Stimulated activated CD4-positive, alpha-beta T cell treated with anti-CD3 and anti-CD28 coated beads, Interleukin-1b, Interleukin-23, amount 100 ng/mL, for 24 hours (primary cell): Measurements from ENCODE around the gene PFKP.

Experiments
- DNase-seq, 4 experiments: peaks; one replicate each; pipeline ENCODE4 v3.0.0-alpha.2; 2020; ENCODE audit warnings: low read depth in 4 of 4, low spot score in 1 of 4

The PFKP gene

DNA sequence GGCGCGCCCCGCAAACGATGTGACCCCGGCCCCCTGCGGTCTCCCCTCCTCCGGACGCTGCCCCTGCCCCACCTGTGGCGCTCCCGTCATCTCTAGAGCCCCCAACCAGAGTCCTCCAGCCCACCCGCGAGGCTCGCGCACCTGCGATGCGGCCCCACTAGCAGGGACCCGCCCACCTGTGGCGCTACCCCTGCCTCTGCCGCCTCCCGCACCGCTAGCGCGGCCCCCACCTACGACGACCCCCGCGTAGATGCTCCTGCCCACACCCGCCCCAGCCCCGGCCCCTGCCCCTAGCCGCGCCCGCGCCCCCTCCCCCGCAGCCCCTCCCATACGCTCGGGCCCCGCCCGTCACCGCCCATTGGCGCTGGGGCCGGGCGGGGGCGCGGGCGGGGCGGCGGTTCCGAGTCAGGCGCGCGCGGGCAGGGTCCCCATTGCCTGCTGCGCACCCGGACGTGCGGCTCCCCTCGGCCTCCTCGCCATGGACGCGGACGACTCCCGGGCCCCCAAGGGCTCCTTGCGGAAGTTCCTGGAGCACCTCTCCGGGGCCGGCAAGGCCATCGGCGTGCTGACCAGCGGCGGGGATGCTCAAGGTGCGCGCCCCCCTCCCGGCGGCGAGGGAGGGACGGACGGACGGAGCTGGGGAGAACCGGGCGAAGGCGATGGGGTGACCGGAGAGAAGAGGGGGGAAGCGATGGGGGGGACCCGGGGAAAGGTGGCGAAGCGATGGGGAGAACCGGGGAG is at the start of gene PFKP:
Gene PFKP, plus strand, starts transcription at position 431 of the 741 bp plus-strand sequence. Its CDS starts 48 bp downstream, at position 479.
- peak; percentile 41 to 69 (median 52) for DNase-seq

DNA sequence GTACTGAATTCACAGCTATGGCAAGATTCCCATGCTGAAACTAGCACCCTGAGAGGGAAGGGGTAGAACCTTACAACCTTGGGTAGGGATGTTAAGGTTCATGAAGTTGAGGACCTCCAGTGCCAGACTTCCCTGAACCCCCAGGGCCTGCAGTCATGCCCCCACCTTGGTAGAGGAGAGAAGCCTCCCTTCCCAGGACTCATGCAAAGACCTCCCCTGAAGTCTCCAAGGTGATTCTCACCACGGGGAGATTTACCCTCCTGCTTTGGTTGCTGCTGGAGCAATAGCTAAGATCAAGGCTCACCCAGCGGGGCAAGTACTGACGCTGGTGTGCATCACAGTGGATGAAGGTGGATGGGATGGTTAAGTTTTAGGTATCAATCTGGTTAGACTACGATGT is 49.1 kb upstream of the PFKP start:
- DNase-seq = no peak

DNA sequence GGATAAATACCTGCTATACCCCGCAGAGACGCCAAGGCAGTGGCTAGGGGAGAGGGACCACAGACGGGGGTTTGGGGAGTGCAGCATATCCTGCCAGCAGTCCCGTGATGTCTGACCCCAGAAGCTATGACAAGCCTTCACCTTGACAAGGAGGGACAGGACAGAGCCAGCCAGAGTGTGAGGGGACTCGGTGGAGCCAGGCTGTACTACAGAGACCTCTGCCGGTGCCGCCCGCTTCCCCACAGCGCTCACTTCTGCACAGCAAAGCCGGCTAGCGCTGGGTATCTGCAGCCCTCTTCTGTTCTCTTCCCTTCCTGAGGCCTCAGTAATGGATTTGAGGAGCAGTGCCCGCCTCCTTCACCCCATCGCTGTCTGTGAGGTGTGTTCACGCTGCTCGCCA is 47.0 kb upstream of the PFKP start:
- DNase-seq = no peak

DNA sequence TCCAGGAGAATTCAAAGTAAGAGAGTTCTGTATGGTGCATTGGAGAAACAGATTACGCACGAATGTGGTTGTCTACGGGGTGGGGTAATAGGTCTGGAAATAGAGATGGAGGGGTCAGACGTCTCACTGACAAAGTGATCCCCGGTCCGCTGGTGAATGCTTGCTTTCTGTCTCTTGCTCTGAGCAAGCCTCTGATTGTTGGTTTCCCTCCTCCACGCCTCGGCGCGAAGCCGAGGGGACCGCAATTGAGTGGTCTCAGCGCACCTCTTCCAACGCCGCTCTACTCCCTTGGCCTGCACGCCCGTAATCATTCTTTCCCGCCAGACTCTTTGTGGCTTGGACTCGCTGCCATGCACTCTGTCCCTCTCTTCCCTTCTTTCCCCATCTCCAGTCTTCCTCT is 46.5 kb upstream of the PFKP start:
- no peak for DNase-seq

DNA sequence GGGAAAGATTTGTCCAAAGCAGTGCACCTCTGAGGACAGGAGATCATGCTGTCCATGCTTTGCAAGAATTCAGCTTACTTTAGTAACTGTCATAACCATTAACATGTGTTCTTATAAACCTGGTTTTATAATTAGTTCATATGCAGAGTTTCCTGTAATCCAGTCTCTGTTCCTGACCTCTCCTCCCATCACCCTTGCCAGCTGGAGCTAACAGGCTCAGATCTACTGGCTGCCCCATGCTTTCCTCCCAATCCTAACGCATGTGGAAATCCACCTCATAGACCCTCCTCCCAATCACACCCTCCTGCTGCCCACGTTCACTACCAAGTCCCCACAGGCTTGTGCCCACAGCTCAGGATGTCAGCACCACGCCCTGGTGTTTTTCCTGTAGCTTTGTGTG is 45.3 kb upstream of the PFKP start:
- DNase-seq = no peak

DNA sequence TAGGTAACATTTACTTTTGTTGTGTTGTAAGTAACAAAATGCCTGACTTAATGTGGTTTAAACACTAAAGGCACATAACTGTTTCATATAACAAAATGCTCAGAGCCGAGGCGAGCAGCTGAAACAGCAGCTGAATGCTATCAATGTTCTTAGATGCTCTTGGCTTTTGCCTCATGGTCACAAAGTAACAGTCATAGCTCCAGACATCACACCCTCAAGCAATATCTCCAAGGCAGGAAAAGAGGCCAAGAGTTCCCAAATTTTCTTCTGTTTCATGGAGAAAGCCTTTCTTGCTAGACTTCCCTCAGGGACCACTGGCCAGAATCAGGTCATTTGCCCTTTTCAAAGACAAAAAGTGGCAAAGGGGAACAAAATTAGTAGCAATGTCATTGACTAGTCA is 43.5 kb upstream of the PFKP start:
- DNase-seq = no peak

DNA sequence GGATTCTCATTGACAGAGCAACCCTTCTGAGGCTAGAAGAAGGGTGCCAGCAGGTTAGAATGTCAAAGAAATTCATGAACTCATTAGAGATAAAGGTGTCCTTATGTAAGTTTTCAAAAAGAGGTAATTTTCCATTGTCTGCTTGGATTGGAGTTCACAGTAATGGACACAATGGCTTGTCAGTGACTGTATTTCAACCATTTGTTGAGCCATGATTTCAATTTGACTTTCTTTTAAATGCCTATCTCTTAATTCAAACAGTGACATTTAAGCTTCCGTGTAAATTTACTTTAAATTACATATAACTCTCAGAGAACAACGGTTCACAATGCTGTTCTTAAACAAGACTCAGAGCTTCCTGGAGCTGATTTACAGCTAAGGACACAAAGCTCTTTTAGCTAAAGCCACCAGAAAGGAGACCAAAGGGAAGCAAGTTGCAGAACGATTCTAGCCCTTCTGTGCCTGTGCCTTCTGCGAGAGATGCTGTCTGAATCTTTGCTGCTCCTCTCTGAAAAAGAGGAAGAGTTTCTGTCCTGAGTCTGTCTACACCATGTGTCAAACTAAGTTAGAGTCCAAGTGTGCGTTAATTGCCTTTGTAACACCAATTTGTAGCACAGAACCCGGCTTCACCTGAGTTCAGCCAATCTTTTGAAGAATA is 42.2 kb upstream of the PFKP start:
- DNase-seq = no peak

DNA sequence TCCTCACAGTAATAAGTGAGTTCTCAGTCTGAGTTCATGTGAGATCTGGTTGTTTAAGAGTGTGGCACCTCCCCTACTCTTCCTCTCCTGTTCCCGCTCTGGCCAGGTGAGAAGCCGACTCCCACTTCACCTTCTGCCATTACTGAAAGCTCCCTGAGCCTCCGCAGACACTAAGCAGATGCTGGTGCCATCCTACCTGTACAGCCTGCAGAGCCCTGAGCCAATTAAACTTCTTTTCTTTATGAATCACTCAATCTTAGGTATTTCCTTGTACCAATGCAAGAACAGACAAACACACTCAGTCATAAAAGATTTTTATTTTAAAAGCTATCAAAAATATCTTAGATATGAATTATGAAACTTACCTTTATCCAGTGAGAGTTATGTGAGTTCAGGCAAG is 39.5 kb upstream of the PFKP start:
- no peak for DNase-seq

DNA sequence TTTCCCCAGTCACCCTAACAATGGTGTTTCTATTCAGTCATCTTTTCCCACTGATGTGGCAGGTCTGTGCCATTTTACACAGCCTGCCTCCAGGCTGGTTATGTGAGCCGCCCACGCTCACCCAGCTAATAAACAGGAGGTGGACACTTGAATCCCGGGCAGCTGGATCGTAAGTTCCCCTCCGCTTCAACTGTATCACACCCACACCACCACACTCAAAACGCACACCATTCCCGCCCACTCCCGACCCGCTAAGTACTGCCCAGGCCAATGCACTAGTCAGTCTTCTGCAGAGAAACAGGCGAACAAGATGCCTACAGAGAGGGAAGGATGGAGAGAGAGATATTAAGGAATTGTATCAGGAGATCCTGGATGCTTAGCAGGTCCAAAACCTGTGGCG is 38.9 kb upstream of the PFKP start:
- DNase-seq = no peak

DNA sequence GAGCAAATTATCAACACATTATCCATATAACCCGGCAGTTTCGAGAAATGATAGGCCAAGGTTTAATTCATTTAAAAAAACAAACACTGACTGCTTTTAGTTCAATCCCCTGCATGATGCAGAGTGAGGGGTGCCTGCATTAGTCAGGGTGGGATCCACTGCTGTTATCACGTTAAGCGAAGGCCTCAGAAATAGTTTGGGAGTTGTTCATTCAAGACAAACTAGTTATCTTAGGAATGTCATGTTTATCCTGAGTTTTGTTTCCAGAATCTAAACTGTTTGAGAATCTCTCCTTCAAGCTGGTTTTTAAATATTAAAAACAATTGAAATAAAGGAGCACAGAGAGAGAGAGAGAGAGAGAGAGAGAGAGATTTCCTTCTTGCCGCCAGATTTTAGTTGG is 36.6 kb upstream of the PFKP start:
- DNase-seq = no peak

DNA sequence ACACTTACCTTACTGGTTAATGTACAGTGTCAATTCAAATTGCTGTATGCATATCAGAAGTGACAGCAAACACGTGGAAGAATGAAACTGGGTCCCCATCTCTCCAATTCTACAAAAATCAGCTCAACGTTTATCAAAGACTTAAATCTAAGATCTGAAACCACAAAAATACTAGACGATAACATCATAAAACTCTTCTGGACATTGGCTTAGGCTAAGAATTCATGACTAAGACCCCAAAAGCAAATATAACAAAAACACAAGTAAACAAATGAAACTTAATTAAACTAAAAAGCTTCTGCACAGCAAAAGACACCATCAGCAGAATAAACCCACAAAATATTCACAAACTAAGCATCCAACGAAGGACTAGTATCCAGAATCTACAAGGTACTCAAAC is 35.9 kb upstream of the PFKP start:
- DNase-seq = no peak

DNA sequence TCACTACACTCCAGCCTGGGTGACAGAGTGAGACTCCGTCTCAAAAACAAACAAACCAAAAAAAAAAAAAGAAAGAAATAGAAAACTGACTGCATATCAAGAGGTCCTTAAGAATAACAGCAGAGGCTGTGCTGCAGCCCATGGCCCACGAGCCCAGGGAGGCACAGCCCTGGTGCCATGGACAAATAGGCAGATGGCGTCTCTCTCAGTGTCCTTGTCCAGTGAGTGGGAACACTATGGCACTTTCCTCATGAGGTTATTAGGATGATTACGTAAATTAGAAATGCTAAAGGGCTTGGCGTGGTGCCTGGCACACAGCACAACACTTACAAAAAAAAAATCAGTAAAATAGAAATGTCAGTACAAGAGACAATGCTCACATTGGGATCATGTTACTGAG is 33.4 kb upstream of the PFKP start:
- no peak for DNase-seq

DNA sequence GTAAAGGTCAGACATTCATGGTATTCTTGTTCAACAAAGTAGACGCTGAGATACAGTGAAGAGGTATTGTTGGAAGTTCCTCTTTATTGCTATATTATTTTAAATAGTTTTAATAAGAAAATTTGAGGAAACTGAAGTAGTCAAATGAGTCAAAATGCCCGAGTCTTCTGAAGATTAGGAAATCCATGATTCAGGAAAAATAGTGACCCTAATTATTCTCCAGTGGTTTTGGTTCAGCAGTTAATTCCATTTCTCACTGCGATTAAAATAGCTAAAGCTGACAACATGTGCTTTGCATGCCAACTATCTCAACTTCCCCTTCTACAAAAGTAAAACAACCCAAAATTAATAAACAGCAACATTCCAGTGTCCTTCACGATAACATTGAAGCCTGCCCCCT is 32.7 kb upstream of the PFKP start:
- DNase-seq = no peak

DNA sequence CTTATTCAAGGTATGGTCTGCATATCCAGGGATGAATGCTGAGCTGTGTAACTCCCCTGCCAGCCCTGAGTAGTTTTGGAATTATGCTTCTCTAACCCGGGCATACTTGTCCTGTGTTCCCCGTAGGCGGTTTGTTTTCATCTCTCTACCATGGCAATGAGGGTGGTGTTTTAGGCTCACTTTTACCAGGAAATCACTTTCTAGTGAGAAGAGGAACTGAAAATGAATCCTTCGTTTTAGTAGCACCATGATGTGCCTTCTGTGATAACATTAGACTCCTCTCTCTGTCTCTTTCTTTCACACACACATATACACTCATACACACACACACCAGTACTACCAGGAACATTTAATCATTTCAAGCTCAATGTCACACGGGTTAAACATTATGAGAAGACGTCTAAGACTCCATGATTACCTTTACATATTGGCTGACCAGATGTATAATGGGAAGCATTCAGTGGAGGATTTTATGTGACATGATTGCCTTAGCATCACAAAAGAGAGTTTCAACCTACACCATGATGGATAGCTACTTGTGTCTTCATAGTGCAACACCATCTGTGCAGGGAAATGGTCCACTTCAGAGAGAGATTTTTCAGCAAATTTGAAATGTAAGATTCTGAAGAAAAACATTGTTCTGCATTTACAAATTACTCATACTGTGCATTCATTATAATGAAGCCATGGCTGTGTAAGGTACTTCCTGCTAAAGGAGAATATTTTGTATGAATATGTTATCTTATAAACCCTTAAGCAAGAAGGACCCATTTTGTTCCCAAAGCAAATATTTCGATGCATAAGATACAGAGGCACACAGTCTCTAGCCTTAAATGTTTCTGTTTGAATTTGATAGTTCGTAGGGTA is 31.0 kb upstream of the PFKP start:
- DNase-seq = no peak

DNA sequence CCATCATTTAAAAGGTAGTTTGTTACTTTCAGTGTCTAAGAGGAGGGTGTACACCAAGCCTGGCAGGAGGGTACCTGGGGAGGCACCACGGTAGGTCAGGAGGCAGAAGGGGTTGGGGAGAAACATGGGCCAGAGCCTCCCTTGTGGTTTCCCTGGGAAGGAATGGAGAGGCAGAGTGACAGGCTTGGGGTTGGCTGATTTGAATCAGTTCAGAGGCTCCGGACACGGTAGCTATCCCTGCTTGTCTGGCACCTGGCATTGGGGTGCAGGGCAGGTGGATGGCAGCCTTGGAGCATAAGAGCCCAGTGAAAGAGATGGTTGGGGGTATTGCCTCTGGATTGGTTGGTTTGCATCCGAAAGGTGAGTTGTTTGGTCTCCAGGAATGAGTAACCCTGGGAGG is 30.2 kb upstream of the PFKP start:
- no peak for DNase-seq

DNA sequence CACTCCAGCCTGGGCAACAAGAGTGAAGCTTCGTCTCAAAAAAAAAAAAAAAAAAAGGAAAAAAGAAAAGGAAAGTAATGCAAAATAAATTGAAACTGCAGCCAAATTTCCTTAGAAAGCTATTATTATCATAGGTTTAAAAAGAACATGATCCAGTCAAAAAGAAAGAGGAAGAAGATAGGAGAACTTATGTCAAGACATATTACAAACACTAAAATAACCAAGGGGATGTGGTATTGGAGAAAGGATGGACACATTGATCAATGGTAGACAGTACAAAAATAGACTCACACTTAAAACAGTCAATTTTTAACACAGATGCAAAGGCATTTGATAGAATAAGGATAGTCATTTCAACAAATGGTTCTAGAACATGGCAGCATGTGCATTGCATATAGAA is 27.3 kb upstream of the PFKP start:
- no peak for DNase-seq

DNA sequence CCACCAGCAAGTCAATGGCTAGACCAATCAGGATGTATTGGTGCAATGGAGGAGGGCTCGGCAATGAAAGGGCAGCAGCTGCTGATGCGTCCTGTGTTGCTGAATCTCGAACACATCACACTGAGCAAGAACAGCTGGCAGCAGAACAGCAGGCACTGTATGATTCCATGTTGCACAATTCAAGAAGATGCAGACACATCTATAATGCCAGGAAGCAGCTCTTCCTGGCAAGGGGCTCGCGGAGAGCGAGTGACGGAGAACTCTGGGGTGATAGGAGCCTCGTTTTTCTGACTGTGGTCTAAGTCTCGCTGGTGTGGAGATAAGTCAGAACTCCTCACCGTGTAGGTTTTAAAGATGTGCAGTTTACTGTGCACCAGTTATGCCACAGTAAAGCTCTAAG is 24.8 kb upstream of the PFKP start:
- DNase-seq = no peak

DNA sequence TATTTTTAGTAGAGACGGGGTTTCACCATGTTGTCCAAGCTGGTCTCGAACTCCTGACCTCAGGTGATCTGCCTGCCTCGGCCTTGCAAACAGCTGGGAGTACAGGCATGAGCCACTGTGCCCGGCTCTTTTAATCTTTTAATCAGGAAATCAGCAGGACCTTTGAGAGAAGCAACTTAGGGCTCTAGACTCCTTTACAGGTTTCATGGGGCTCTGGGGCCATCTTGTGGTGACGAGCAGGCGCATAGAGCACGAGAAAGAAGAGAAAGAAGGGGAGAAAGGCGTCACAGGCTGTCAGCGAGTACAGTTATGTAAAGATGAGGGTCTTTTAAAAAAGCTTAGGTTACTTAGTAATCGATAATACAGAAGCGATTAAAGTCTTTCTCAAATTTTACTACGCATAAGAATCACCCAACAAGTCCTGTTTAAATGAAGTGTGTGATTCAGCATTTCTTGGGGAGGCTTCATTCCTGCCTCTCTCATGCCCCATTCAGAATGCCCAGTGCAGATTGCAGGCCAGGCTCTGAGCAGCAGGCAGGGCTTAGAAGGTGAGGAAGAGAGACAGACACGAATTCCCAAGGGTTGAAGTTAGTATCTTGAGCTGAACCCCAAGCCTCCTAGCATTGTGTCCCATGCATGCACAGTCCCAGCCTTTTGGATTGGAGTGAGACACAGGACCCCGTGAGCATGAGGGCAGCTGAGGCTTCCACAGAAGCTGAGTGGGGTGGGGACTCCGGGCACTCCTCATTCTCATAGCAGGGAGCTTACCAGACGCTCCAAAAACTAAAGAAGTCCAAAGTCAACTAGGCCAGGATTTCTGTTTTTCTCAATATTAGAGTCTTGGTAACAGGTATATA is 23.6 kb upstream of the PFKP start:
- peak in 3 of 4 experiments; percentile 25 to 34 (median 32) for DNase-seq

DNA sequence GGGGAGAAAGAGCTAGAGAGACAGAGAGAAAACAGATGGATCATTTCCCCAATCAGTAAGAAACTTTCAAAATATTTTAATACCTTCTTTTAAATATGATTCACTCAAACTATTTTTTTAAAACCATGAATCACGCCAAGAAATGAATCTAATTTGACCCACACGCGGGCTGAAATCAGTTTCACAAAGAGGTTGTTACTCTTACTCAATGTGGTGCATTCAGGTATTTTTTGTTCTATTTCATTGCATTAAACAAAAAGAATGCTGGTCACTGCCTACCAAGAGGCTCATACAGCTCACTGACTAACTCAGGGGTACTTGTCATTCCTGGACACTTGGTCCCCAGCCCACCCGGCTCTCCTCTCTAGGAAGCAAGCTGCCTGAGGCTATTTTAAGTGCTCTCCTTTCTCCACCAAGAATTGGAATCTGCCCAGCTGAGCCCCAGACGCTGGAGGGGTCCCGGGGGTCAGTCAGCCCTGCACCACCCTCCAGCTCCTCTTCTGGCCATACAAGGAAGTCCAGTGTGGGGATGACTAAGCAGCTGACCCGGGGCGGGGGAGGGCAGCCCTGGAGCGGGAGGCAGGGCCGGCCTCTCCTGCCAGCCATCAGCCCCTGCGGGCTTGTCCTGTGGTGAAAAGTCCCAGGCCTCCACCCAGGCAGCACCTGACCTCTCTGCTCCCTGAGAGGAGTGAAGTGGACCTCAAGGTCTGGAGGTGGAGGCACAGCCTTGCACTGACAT is 21.7 kb upstream of the PFKP start:
- DNase-seq = no peak

DNA sequence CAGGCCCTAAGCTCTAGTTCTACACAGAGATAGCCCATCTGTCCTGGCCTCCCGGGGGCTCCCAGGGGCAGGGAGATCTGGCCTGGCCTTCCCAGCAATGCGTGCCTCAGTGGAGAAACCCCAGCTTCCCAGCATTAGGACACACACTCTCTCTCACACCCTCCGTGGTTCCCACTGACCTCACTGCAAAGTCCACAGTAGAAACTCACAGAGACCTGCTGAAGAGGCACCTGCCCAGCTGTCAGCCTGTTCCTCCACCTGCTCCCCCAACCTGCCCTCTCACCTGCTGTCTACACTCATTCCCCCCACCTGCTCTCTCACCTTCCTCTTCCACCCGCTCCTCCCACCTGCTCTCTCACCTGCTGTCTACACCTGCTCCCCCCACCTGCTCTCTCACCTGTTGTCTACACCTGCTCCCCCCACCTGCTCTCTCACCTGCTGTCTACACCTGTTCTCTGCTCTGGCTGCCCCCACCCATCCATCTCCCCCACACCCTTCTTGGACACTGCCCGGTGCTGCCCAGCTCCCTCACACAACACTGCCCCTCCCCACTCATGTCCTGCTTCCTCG is 21.1 kb upstream of the PFKP start:
- DNase-seq = no peak
